HG03175 (cell line): ENCODE data around the gene ZNF253.
"Not testable (repeated sequence)": the region's sequence is repeated elsewhere in the genome, so short reads cannot be mapped to it uniquely, and the experiment has no call there.

ENCODE experiments used
- ATAC-seq: cut with Tn5 transposase; IDR thresholded peaks from one replicate; pipeline ENCODE4 v1.9.1; 2021; ENCODE audit warnings: mild to moderate bottlenecking, moderate library complexity; ENCODE audit not compliant: unreplicated experiment

The ZNF253 gene

GRCh38 chr19:19865750-19866610 is at the start of gene ZNF253:
ZNF253 (plus strand) TSS chr19:19865882; CDS start chr19:19865997, 115 bp downstream.
- peak; percentile 98 for ATAC-seq

- no peak for ATAC-seq
Measured at GRCh38 chr19:19816679-19817078, 49.0 kb upstream of the ZNF253 start.

GRCh38 chr19:19817357-19817756 is 48.3 kb upstream of the ZNF253 start:
- no peak for ATAC-seq

GRCh38 chr19:19820774-19821320 is 44.8 kb upstream of the ZNF253 start:
- no peak for ATAC-seq

- peak; percentile 85 for ATAC-seq
Measured at GRCh38 chr19:19821366-19821951, 44.2 kb upstream of the ZNF253 start, which contains the start of gene ZNF506. ZNF506 (minus strand) TSS chr19:19821750; CDS start chr19:19821603, 147 bp downstream.

- ATAC-seq, result not testable (repeated sequence)
Measured at GRCh38 chr19:19821976-19822375, 43.7 kb upstream of the ZNF253 start.

GRCh38 chr19:19823916-19824315 is 41.8 kb upstream of the ZNF253 start:
- ATAC-seq, result no peak

GRCh38 chr19:19826875-19827274 is 38.8 kb upstream of the ZNF253 start:
- ATAC-seq, result no peak

- ATAC-seq, result no peak
Measured at GRCh38 chr19:19835560-19836038, 30.1 kb upstream of the ZNF253 start.

- ATAC-seq, result no peak
Measured at GRCh38 chr19:19847781-19848180, 17.9 kb upstream of the ZNF253 start.

- ATAC-seq, result no peak
Measured at GRCh38 chr19:19849056-19849455, 16.6 kb upstream of the ZNF253 start.

- not testable (repeated sequence) for ATAC-seq
Measured at GRCh38 chr19:19851740-19852139, 13.9 kb upstream of the ZNF253 start.

- ATAC-seq, result no peak
Measured at GRCh38 chr19:19858751-19859150, 6.9 kb upstream of the ZNF253 start.

GRCh38 chr19:19860756-19861390 is 4.8 kb upstream of the ZNF253 start:
- no peak for ATAC-seq

- no peak for ATAC-seq
Measured at GRCh38 chr19:19866611-19867248, 1.0 kb downstream of the ZNF253 start.

- not testable (repeated sequence) for ATAC-seq
Measured at GRCh38 chr19:19870086-19870485, 4.4 kb downstream of the ZNF253 start.

GRCh38 chr19:19871932-19872331 is 6.2 kb downstream of the ZNF253 start:
- no peak for ATAC-seq

- no peak for ATAC-seq
Measured at GRCh38 chr19:19873381-19873780, 7.7 kb downstream of the ZNF253 start.

GRCh38 chr19:19877724-19878123 is 12.0 kb downstream of the ZNF253 start:
- no peak for ATAC-seq

GRCh38 chr19:19884583-19884982 is 18.9 kb downstream of the ZNF253 start:
- ATAC-seq, result no peak
